ENCODE data around the gene PRR5. TPM values are rescaled to one million over a fixed set of nuclear protein-coding genes. Genes with fewer than 3 reads are reported as not detected.
A peak's percentile ranks its signal among the peaks of the same experiment; 100 is the strongest.

The PRR5 gene
- total and polyA plus RNA-seq, 2 of the 13 experiments (the other 11 are each of a cell fraction or from before 2014, with no cell fraction given), result 11.6 to 27.5 TPM

DNA sequence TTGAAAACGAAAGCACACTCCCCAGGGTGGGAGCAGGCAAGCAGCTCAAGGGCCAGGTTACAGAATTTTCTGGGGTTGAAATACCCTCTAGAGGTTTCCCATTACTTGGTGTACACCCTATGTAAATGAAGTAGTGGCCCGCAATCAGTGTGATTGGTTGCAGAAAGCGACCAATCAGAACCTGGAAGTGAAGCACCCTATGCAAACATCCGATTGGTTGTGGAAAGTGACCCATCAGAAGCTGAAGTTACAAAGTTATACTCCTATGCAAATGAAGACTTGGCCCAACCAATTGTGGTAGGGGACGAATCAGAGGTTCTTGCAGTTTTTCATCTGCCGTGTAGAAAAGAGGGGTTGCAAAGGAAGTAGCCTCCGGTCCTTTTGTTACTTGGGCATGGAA, 19.2 kb downstream of the PRR5 start:
- H2AFZ ChIP-seq (ENCODE audit: low read length), result no peak overlapping the region
- H3K4me1 ChIP-seq (ENCODE audit: insufficient read depth, low read length), result peaks cover 9% of the 10 kb centered on the region; the same call in 1 of the 2 replicates
- TF ChIP-seq WIZ (CRISPR knock-in tag; IDR thresholded peaks at IDR 0.05), result no peak
- TF ChIP-seq, protein P1, sequence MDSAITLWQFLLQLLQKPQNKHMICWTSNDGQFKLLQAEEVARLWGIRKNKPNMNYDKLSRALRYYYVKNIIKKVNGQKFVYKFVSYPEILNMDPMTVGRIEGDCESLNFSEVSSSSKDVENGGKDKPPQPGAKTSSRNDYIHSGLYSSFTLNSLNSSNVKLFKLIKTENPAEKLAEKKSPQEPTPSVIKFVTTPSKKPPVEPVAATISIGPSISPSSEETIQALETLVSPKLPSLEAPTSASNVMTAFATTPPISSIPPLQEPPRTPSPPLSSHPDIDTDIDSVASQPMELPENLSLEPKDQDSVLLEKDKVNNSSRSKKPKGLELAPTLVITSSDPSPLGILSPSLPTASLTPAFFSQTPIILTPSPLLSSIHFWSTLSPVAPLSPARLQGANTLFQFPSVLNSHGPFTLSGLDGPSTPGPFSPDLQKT (CRISPR knock-in tag; IDR thresholded peaks at IDR 0.05; ENCODE audit: borderline replicate concordance), result no peak
- TF ChIP-seq KLF11 (CRISPR knock-in tag; IDR thresholded peaks at IDR 0.05), result no peak
- TF ChIP-seq ZNF564 (CRISPR knock-in tag; IDR thresholded peaks at IDR 0.05), result no peak
- no peak for TF ChIP-seq ZNF724P (CRISPR knock-in tag; IDR thresholded peaks at IDR 0.05; ENCODE audit: borderline replicate concordance)
- no peak for TF ChIP-seq ZNF770 (CRISPR knock-in tag; IDR thresholded peaks at IDR 0.05)
- no peak for TF ChIP-seq ZIK1 (CRISPR knock-in tag; IDR thresholded peaks at IDR 0.05; ENCODE audit: borderline replicate concordance, low read depth)
- TF ChIP-seq SMARCE1 (IDR thresholded peaks at IDR 0.05; ENCODE audit: borderline replicate concordance), result no peak
- TF ChIP-seq NFIB (CRISPR knock-in tag; IDR thresholded peaks at IDR 0.05; ENCODE audit: borderline replicate concordance), result no peak
- no peak for TF ChIP-seq PHF21A (CRISPR knock-in tag; IDR thresholded peaks at IDR 0.05)
- no peak for TF ChIP-seq ZNF720 (CRISPR knock-in tag; IDR thresholded peaks at IDR 0.05)
- TF ChIP-seq KLF13 (CRISPR knock-in tag; IDR thresholded peaks at IDR 0.05), result no peak
- TF ChIP-seq REL (CRISPR knock-in tag; conservative IDR thresholded peaks at IDR 0.05), result no peak
- no peak for TF ChIP-seq KLF6 (CRISPR knock-in tag; IDR thresholded peaks at IDR 0.05)
- DNase-seq (ENCODE audit: low spot score) (no peak), ATAC-seq (no peak), FAIRE-seq (no peak)
- ChIA-PET POLR2A (no interaction called here), CTCF (ENCODE audit: low intra/inter-chr PET ratio, low total read pairs) (no interaction called here)
- H3K27ac ChIP-seq (ENCODE audit: extremely low read length, insufficient read depth, low read length), result no peak overlapping the region
- in situ Hi-C loops (cut with HindIII; ENCODE audit: extremely low pct_ligation_motif_present, low pct_unique_long_range_greater_than_20kb), result no loop called here
- no peaks in the 10 kb centered on the region for H4K20me1 ChIP-seq (ENCODE audit: insufficient read depth, low read length)
- WGBS (ENCODE audit: low lambda C conversion rate), result 98% methylated on average over 7 of the region's 7 CpGs
- TSS peak; percentile 12 for BruUV-seq (replicated peaks)
- no peaks in the 10 kb centered on the region for H3K27me3 ChIP-seq (ENCODE audit: control insufficient read depth in 1 of 2, insufficient read depth in 2 of 2, low read length in 2 of 2)
- no peak overlapping the region for H3K9ac ChIP-seq (ENCODE audit: insufficient read depth, low read depth, low read length)
- no peak overlapping the region for H3K4me3 ChIP-seq (replicated peaks in 1 of 3; ENCODE audit: insufficient read depth in 1 of 3, low read depth in 2 of 3, low read length in 3 of 3)
- H3K4me2 ChIP-seq (ENCODE audit: low read depth, low read length), result no peak overlapping the region
- intact Hi-C loops (cut with micrococcal nuclease; ENCODE audit: unreplicated experiment), result no loop called here
- no peaks in the 10 kb centered on the region for H3K79me2 ChIP-seq (ENCODE audit: insufficient read depth, low read length)
- no peaks in the 10 kb centered on the region for H3K9me3 ChIP-seq (ENCODE audit: low read length)
- peaks cover 11 to 40% of the 10 kb centered on the region in 2 experiments; a peak in 4 of 5 replicates for H3K36me3 ChIP-seq (replicated peaks in 1 of 2; ENCODE audit: control insufficient read depth in 1 of 2, insufficient read depth in 2 of 2, low read length in 2 of 2)
